IPS-15b (cell line): Measurements from ENCODE around the gene AUNIP.

Experiments
- H3K27me3 ChIP-seq: one replicate; pipeline ENCODE4 v1.6.1; 2013; ENCODE audit warnings: low read length; ENCODE audit not compliant: control insufficient read depth, insufficient read depth
- H3K36me3 ChIP-seq: one replicate; pipeline ENCODE4 v1.6.1; 2013; ENCODE audit warnings: low read length; ENCODE audit not compliant: control insufficient read depth, insufficient read depth
- H3K4me1 ChIP-seq: one replicate; pipeline ENCODE4 v1.6.1; 2013; ENCODE audit warnings: mild to moderate bottlenecking, low read length; ENCODE audit not compliant: control insufficient read depth, insufficient read depth
- H3K4me3 ChIP-seq: one replicate; pipeline ENCODE4 v1.5.1; 2013; ENCODE audit warnings: low read depth, low read length
- H3K9ac ChIP-seq: one replicate; pipeline ENCODE4 v1.6.1; 2013; ENCODE audit warnings: low read depth, mild to moderate bottlenecking, low read length
- H3K9me3 ChIP-seq: one replicate; pipeline ENCODE4 v1.6.1; 2013; ENCODE audit warnings: mild to moderate bottlenecking, low read length; ENCODE audit not compliant: control insufficient read depth, insufficient read depth

The AUNIP gene

DNA sequence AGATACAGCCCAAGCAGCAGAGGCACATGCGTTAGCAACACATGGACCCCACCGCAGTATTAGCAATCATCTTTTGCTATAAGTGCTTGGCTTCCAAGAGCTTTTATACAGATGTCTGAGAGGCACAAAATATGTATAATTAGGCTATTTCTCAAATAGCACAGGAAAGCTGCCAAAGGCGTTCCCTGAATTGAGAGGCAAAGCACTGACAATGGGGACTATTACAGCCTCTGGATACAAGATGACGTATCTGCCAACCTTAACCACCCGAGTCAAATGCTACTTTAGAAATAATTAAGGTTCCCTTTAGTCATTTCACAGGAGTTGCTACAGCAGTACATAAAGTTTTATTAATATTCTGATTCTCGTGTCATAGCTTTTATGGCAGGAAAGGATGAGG is 40.5 kb upstream of the AUNIP start:
- peaks cover 14% of the 10 kb centered on the region for H3K36me3 ChIP-seq
- peaks cover 4% of the 10 kb centered on the region for H3K4me1 ChIP-seq
- H3K27me3 ChIP-seq = no peaks in the 10 kb centered on the region
- no peak overlapping the region for H3K9ac ChIP-seq
- H3K4me3 ChIP-seq = no peak overlapping the region
- no peaks in the 10 kb centered on the region for H3K9me3 ChIP-seq

DNA sequence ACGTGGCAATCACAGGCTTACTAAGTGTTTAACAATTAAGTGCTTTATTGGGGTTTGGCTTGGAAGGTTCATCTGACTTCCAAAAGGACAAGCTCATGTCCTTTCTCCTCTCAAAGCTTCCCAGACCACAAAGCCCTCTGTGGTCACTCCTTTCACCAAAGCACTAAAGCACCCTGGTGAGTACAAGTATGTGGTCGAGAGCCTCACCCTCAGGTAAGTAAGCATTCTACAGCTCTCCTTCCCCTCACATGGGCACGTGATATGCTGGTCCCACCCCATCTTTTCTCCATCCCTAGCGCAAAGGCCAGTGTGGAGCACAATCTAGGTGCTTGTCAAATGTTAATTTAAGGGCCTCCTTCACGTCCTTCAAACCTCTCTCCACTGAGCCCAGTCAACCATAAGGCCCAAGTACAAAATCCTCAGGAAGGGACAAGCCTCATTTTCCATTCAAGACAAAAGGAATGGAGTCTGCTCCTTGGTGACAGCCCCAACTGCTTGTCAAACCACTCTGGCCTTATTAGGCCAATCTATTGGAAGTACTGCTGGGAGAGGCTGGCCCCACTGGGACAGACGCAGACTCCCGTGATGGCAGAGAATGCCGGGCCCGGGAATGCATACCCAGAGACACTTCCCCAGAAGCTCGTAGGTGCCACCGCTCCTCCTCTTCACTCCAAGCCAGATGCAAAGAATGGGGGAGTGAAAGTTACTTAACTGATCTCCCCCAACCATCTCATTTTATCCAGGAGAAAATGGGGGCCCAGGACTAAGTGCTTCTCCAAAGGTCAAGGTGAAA is 39.2 kb upstream of the AUNIP start:
- Histone ChIP-seq H3K27me3 (no peaks in the 10 kb centered on the region), H3K9ac (no peak overlapping the region), H3K36me3 (peaks cover 14% of the 10 kb centered on the region), H3K4me1 (no peaks in the 10 kb centered on the region), H3K9me3 (no peaks in the 10 kb centered on the region), H3K4me3 (no peak overlapping the region)

- no peaks in the 10 kb centered on the region for H3K27me3 ChIP-seq
- no peak overlapping the region for H3K4me3 ChIP-seq
- no peak overlapping the region for H3K9ac ChIP-seq
- no peaks in the 10 kb centered on the region for H3K9me3 ChIP-seq
- H3K36me3 ChIP-seq = peaks cover 14% of the 10 kb centered on the region
- peaks cover 4% of the 10 kb centered on the region for H3K4me1 ChIP-seq
Observed at GRCh38 chr1:25897754-25898153, 38.5 kb upstream of the AUNIP start.

- no peaks in the 10 kb centered on the region for H3K9me3 ChIP-seq
- no peak overlapping the region for H3K9ac ChIP-seq
- peaks cover 4% of the 10 kb centered on the region for H3K4me1 ChIP-seq
- no peaks in the 10 kb centered on the region for H3K27me3 ChIP-seq
- H3K4me3 ChIP-seq = no peak overlapping the region
- peaks cover 11% of the 10 kb centered on the region for H3K36me3 ChIP-seq
Observed at GRCh38 chr1:25896266-25896665, 37.0 kb upstream of the AUNIP start.

DNA sequence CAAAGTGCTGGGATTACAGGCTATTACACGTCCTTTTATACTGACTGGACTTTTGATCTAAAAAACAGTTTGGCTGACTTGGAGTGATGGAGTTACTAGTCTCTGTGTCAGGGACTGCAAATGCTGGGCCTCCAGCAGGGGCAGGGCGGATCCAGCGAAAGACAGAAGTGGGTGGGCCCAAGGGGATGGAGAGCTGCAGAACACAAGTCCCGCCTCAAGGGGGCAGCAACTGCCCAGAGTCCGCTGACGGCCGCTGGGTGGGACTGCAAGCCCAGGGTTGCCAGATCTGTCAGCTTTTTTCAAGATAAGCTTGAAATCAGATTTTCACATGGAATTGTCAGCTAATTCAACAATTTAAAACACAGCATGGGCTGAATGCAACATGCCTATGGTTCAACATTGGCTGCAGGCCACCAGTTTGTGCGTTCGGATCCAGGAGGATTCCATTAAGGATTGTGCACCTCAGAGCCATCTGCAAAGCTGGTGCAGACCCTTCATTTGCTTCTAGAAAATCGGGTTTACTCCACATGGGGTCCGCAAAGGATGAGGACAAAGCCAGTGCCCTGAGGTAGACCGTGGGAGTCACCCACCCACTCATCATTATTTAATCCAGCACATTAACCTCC is 36.2 kb upstream of the AUNIP start:
- H3K9me3 ChIP-seq = no peaks in the 10 kb centered on the region
- H3K9ac ChIP-seq = no peak overlapping the region
- H3K4me1 ChIP-seq = peaks cover 4% of the 10 kb centered on the region
- no peak overlapping the region for H3K4me3 ChIP-seq
- no peaks in the 10 kb centered on the region for H3K27me3 ChIP-seq
- peaks cover 3% of the 10 kb centered on the region for H3K36me3 ChIP-seq

- Histone ChIP-seq H3K36me3 (no peaks in the 10 kb centered on the region), H3K4me1 (peaks cover 4% of the 10 kb centered on the region), H3K27me3 (no peaks in the 10 kb centered on the region), H3K4me3 (no peak overlapping the region), H3K9me3 (no peaks in the 10 kb centered on the region), H3K9ac (no peak overlapping the region)
Observed at GRCh38 chr1:25893116-25893515, 33.9 kb upstream of the AUNIP start.

- no peaks in the 10 kb centered on the region for H3K36me3 ChIP-seq
- H3K4me3 ChIP-seq = no peak overlapping the region
- no peak overlapping the region for H3K9ac ChIP-seq
- no peaks in the 10 kb centered on the region for H3K9me3 ChIP-seq
- H3K27me3 ChIP-seq = no peaks in the 10 kb centered on the region
- peaks cover 4% of the 10 kb centered on the region for H3K4me1 ChIP-seq
Observed at GRCh38 chr1:25891606-25892005, 32.3 kb upstream of the AUNIP start.

DNA sequence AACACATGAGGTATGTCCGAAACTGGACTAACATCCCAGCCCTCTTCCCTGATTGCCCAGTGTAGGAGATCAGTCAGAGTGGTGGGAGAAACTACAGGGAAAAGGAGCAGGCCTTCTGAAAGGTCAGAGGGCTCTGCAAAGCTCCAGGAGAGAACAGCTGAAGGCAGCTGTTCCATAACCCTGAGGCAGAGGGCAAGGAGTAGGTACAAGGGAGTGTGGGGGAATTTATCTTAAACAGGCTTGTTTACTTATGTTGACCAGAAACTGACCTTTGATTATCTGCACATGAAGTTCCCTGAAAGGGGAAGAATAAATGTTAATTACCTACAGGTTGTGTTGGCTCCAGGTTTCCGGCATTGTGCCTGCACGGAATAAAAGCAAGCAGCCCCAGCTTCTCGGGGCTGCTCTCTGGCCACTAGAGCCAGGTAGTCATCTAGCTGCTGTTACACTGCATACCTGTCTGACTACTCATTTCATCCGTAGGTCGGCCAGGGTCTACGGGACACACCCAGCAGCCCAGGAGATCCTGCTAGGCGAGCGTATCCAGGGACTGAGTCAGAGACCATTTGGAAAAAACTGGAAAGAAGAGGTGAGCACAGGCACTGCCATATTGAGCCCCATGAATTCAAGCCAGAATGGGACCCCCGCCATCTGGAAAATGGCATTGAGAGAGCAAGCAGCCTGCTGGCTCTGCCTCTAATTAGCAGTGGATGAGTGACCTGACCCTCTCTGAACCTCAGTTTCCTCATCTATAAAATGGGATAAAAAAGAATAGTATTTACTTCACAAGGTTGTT is 31.2 kb upstream of the AUNIP start:
- H3K9me3 ChIP-seq = no peaks in the 10 kb centered on the region
- H3K9ac ChIP-seq = no peak overlapping the region
- no peaks in the 10 kb centered on the region for H3K27me3 ChIP-seq
- H3K4me3 ChIP-seq = no peak overlapping the region
- H3K36me3 ChIP-seq = no peaks in the 10 kb centered on the region
- peaks cover 4% of the 10 kb centered on the region for H3K4me1 ChIP-seq

GRCh38 chr1:25889470-25889869 is 30.2 kb upstream of the AUNIP start:
- Histone ChIP-seq H3K36me3 (no peaks in the 10 kb centered on the region), H3K4me3 (no peak overlapping the region)

GRCh38 chr1:25888426-25888987 is 29.2 kb upstream of the AUNIP start:
- Histone ChIP-seq H3K9me3 (no peaks in the 10 kb centered on the region), H3K4me1 (peaks cover 4% of the 10 kb centered on the region), H3K4me3 (no peak overlapping the region), H3K9ac (no peak overlapping the region), H3K36me3 (no peaks in the 10 kb centered on the region), H3K27me3 (no peaks in the 10 kb centered on the region)

More at GRCh38 chr1:25889470-25889869, 30.2 kb upstream of the AUNIP start:
- no peak overlapping the region for H3K9ac ChIP-seq
- no peaks in the 10 kb centered on the region for H3K27me3 ChIP-seq
- peaks cover 4% of the 10 kb centered on the region for H3K4me1 ChIP-seq
- H3K9me3 ChIP-seq = no peaks in the 10 kb centered on the region

DNA sequence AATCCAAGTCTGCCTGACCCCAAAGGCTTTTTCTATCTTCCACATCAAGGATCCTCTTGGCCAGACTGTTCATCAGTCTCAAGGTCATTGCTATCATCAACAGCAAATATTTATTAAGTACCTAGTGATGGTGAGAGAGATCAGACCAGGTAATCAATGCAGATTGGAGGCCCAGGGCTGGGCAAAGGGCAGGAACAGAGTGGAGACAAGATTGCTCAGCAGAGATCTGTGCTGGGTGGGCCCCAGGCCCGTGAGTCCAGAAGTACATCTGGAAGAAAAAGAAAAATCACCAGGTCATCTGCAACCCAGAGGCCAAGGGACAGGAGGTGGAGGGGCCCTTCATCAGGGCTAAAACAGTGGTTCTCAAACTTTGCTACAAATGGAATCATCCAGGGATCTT is 26.3 kb upstream of the AUNIP start:
- peaks cover 1% of the 10 kb centered on the region for H3K27me3 ChIP-seq
- no peaks in the 10 kb centered on the region for H3K36me3 ChIP-seq
- H3K4me1 ChIP-seq = no peaks in the 10 kb centered on the region
- no peak overlapping the region for H3K9ac ChIP-seq
- H3K4me3 ChIP-seq = no peak overlapping the region
- H3K9me3 ChIP-seq = no peaks in the 10 kb centered on the region
